ENCODE results near the gene TASP1.

DNA sequence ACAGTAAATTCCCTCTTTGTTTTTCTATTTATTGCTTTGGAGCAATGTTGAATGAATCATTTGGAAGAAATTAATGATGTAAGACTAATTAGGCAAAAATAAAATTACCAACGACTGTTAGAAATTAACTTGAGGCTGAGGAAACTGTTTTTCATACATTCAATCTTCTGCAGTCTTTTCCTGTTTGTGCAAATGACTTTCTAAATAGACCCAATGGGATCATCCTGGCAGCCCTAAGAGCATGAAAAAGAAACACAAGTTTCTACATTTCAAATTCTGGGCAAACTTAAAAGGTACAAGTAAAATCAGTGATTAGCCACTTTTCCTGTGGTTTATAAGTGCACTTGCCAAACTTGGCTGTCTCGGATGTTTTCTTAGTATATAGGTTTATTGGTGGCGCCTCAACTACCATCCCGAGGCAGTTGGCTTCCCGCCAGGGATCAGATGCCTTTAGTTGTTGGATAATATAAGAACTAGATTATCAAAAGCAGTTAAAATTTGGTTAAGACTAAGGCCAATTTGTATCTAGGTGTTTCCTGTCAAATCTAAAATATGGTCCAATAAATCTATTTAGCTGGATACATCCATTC lies 236.5 kb downstream of the TASP1 start:
- no peak for TF ChIP-seq CTCF (IDR thresholded peaks at IDR 0.05 in 4 of 5, conservative IDR thresholded peaks at IDR 0.05 in 1 of 5)
- TF ChIP-seq POLR2A (IDR thresholded peaks at IDR 0.05): no peak

Data from gastrocnemius medialis (tissue), 4 donors.